Colonic mucosa (tissue), 4 donors: ENCODE measurements around the gene C1orf56. TPM values are rescaled to one million over a fixed set of nuclear protein-coding genes. Genes with fewer than 3 reads are reported as not detected.
A peak's percentile ranks its signal among the peaks of the same experiment; 100 is the strongest.
"Not testable (repeated sequence)": the region's sequence is repeated elsewhere in the genome, so short reads cannot be mapped to it uniquely, and the experiment has no call there.

Experiments used
- DNase-seq: peaks from one replicate; pipeline ENCODE4 v3.0.0-alpha.2; 2020
- H3K27ac ChIP-seq: fragments of 200-600 bp; one replicate; pipeline ENCODE4 v1.8.0; 2021
- H3K27me3 ChIP-seq: fragments of 200-600 bp; one replicate; pipeline ENCODE4 v1.8.0; 2021
- H3K36me3 ChIP-seq: fragments of 200-600 bp; one replicate; pipeline ENCODE4 v1.8.0; 2021
- H3K4me1 ChIP-seq: fragments of 200-600 bp; one replicate; pipeline ENCODE4 v1.8.0; 2021; ENCODE audit warnings: mild to moderate bottlenecking
- H3K4me3 ChIP-seq: fragments of 200-600 bp; one replicate; pipeline ENCODE4 v1.8.0; 2021
- H3K9ac ChIP-seq, 2 donors: one replicate each; pipeline ENCODE4 v1.7.0; 2013; ENCODE audit warnings: control low read depth in 2 of 2, low read depth in 2 of 2, low read length in 2 of 2
- H3K9me3 ChIP-seq: fragments of 200-600 bp; one replicate; pipeline ENCODE4 v1.8.0; 2021
- intact Hi-C: fragments of 100-400 bp; cut with DNase I; formaldehyde crosslinking; loops from one replicate; pipeline ENCODE4 v1.14.1; 2022
- total RNA-seq, 2 donors: library from RNA; stranded (reverse); fragmentation: NEBNext Ultra II Directional in 1 of 2; extraction: Animal tissue kit (Norgen Biotek cat#: 25700) in 1 of 2; gene quantifications; one replicate each; pipeline ENCODE4 v1.2.1, GENCODE V29; 2021
- TF ChIP-seq, protein P1 (sequence below): fragments of 200-600 bp; IDR thresholded peaks from one replicate; pipeline ENCODE4 v1.8.0; 2022; ENCODE audit warnings: antibody characterized with exemption, mild to moderate bottlenecking
- donor health status: healthy.
- donor health status: DM: no; HTN: no; CAD: no.
- donor health status: DM: no; HTN: no; CAD: no.

The C1orf56 gene
- total RNA-seq, 2 donors from 2014 or later = 2.6 to 3.2 TPM

DNA sequence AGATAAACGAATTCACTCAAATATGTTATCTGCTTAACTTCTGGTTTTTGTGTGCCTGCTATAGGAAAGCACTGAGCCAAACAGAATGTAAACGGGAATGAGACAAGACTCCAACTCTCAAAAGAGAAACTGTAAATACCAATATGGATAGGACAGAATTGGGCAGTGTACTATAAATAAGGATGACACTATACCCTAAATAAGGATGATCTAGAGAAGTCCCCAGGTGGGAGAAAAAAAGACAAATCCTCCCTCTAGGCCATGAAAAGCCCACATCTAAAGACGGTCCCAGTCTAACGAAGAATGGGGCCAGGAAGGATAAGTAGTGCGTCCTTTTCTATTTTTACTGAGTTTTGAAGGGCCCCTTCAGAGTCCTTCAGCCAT, 21.5 kb downstream of the C1orf56 start:
- Histone ChIP-seq H3K4me1 (peaks cover 6% of the 10 kb centered on the region), H3K4me3 (no peak overlapping the region), H3K9me3 (no peaks in the 10 kb centered on the region), H3K9ac (no peak overlapping the region), H3K36me3 (no peaks in the 10 kb centered on the region), H3K27me3 (no peaks in the 10 kb centered on the region), H3K27ac (peak overlapping the region; percentile 11)
- TF ChIP-seq, protein P1, sequence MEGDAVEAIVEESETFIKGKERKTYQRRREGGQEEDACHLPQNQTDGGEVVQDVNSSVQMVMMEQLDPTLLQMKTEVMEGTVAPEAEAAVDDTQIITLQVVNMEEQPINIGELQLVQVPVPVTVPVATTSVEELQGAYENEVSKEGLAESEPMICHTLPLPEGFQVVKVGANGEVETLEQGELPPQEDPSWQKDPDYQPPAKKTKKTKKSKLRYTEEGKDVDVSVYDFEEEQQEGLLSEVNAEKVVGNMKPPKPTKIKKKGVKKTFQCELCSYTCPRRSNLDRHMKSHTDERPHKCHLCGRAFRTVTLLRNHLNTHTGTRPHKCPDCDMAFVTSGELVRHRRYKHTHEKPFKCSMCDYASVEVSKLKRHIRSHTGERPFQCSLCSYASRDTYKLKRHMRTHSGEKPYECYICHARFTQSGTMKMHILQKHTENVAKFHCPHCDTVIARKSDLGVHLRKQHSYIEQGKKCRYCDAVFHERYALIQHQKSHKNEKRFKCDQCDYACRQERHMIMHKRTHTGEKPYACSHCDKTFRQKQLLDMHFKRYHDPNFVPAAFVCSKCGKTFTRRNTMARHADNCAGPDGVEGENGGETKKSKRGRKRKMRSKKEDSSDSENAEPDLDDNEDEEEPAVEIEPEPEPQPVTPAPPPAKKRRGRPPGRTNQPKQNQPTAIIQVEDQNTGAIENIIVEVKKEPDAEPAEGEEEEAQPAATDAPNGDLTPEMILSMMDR = no peak
- intact Hi-C loops = no loop called here
- DNase-seq = no peak

DNA sequence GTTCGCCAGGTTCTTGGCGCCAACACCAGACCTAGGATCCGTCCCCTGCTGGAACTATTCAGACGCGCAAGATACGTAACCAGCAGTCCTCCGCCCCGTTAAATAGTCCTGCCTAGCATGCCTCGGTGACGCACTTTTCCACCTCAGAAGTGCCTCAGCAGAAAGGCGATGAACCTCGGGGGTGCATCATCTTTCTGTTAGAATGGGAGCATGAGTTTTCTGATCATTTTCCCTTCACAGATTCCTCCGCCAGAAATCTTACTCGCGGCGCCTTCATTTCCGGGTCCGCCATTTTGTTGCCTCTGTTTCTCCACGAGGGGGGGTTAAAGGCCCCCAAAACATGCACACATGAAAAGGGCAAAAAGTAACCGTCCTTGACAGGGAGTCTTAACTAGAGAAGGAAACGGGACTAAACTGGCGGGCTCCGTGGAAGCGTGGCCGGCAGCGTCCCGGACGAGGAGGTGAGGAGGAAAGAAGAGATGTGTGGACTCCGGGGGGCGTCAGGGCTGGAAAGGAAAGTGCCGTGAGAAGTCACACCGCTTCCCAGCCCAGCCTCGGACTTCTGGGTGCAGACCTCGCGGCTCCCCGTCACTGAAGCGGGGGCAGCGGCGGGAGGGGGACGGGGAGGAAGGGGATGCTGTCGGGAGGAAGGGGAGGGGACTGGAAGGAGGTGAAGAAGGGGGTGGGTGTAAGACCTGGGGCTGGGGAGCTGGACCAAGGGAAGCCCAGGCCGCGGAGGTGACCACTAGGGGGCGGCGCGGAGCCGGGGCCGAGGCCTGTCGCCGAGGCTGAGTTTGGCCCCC, 23.1 kb downstream of the C1orf56 start, which contains the start of gene GABPB2:
Gene GABPB2, plus strand, starts transcription at position 288 of the 803 bp plus-strand sequence. CDS start 17,429 bp downstream, outside the sequence.
- H3K4me3 ChIP-seq = peak within 1 kb of the TSS; percentile 74
- TF ChIP-seq, protein P1 = peak; percentile 91
- H3K27ac ChIP-seq = peak within 1 kb of the TSS; percentile 98
- H3K9ac ChIP-seq = peak within 1 kb of the TSS; percentile 84 to 98
- no peaks in the 10 kb centered on the region for H3K27me3 ChIP-seq
- peaks cover 6% of the 10 kb centered on the region for H3K4me1 ChIP-seq
- intact Hi-C loops = no loop called here
- DNase-seq = peak; percentile 93
- no peaks in the 10 kb centered on the region for H3K36me3 ChIP-seq
- H3K9me3 ChIP-seq = no peaks in the 10 kb centered on the region

DNA sequence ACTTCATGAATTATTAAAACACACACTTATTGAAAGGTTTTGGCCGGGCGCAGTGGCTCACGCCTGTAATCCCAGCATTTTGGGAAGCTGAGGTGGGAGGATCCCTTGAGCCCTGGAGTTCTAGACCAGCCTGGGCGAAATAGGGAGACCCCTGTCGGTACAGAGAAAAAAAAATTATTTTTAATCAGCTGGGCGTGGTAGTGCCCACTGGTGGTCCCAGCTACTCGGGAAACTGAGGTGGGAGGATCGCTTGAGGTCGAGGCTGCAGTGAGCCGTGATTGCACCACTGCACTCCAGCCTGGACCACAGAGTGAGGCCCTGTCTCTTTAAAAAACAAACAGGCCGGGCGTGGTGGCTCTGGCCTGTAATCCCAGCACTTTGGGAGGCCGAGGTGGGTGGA, 24.7 kb downstream of the C1orf56 start:
- TF ChIP-seq, protein P1 = no peak
- intact Hi-C loops = no loop called here
- no peak for DNase-seq
- Histone ChIP-seq H3K9me3 (no peaks in the 10 kb centered on the region), H3K36me3 (no peaks in the 10 kb centered on the region), H3K27me3 (no peaks in the 10 kb centered on the region), H3K4me1 (peaks cover 6% of the 10 kb centered on the region), H3K4me3 (no peak overlapping the region), H3K27ac (no peak overlapping the region), H3K9ac (no peak overlapping the region)

DNA sequence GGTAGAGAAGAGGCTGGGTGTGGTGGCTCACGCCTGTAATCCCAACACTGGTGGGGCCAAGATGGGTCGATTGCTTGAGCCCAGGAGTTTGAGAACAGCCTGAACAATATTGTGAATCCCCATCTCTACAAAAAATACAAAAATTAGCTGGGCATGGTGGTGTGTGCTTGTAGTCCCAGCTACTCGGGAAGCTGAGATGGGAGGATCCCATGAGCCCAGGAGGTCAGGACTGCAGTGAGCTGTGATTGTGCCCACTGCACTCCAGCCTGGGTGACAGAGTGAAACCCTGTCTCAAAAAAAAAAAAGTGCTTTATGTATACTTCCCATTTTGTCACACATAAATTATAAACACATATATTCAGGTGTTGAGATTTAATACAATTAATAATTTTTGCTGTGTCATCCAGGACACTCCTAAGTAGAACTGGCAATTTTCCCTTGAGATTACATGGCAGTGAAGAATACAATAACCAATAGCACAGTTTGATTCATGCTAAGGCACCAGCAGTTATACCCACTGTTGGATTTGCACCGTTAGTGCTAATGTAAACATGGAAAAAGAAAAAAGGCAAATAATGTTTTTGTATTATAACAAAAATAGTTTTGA, 38.5 kb downstream of the C1orf56 start:
- Histone ChIP-seq H3K27me3 (no peaks in the 10 kb centered on the region), H3K4me1 (no peaks in the 10 kb centered on the region), H3K36me3 (no peaks in the 10 kb centered on the region), H3K9me3 (no peaks in the 10 kb centered on the region), H3K4me3 (no peak overlapping the region), H3K9ac (no peak overlapping the region), H3K27ac (no peak overlapping the region)
- TF ChIP-seq, protein P1 = no peak
- intact Hi-C loops = no loop called here
- no peak for DNase-seq

DNA sequence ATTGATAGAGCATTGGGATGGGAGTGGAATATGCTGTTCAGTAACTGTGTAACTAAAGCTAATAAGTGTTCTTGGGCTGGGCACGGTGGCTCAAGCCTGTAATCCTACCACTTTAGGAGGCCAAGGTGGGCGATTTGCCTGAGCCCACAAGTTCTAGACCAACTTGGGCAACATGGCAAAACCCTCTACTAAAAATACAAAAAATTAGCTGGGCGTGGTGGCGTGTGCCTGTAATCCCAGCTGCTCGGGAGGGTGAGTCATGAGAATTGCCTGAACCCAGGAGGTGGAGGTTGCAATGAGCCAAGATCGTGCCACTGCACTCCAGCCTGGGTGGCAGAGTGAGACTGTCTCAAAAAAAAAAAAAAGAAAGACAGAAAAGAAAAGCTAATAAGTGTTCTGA, 49.9 kb downstream of the C1orf56 start:
- not testable (repeated sequence) for H3K4me3 ChIP-seq, H3K4me1 ChIP-seq, H3K9ac ChIP-seq, DNase-seq, H3K27me3 ChIP-seq, H3K27ac ChIP-seq, H3K36me3 ChIP-seq, H3K9me3 ChIP-seq
- intact Hi-C loops = loop anchor here (5.0 kb wide), 1 partner anchor 60 kb away; the partner anchor contains the start of gene TNFAIP8L2

DNA sequence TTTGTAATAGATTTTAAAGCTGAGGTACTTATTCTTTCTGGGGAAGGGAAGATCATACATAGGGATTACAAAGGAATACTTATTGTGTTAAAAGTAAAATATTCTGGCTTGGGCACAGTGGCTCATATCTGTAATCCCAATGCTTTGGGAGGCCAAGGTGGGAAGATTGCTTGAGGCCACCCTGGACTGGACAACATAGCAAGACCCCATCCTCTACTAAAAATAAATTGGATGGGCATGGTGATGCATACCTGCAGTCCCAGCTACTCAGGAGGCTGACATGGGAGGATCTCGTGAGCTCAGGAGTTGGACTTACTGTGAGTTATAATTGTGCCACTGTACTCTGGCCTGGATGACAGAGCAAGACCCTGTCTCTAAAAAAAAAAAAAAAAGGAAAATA, 50.6 kb downstream of the C1orf56 start:
- TF ChIP-seq, protein P1 = no peak

More for the DNA sequence above, 50.6 kb downstream of the C1orf56 start:
- intact Hi-C loops = loop anchor here (5.0 kb wide), 1 partner anchor 59 kb away; the partner anchor contains the start of gene TNFAIP8L2
- Histone ChIP-seq H3K27me3 (no peaks in the 10 kb centered on the region), H3K9ac (no peak overlapping the region), H3K27ac (no peak overlapping the region), H3K4me3 (no peak overlapping the region), H3K4me1 (no peaks in the 10 kb centered on the region), H3K36me3 (no peaks in the 10 kb centered on the region), H3K9me3 (no peaks in the 10 kb centered on the region)
- no peak for DNase-seq
